Breast epithelium (tissue), 3 donors: Measurements from ENCODE around the gene ZNF423.

Source experiments
- POLR2A ChIP-seq: fragments of 450-650 bp; IDR thresholded peaks from one replicate; pipeline ENCODE4 v1.6.1; 2016; ENCODE audit warnings: antibody characterized with exemption, mild to moderate bottlenecking, moderate library complexity
- POLR2AphosphoS5 ChIP-seq, 3 donors: sonication (generic); formaldehyde crosslinking; IDR thresholded peaks; one replicate each; pipeline ENCODE4 v1.6.1; 2017; ENCODE audit warnings: antibody characterized with exemption in 3 of 3
- TF ChIP-seq, protein P1 (sequence below), 3 donors: fragments of 450-650 bp; IDR thresholded peaks; one replicate each; pipeline ENCODE4 v1.5.1; 2016 to 2017; ENCODE audit warnings: antibody characterized with exemption in 3 of 3, mild to moderate bottlenecking in 3 of 3, moderate library complexity in 3 of 3

DNA sequence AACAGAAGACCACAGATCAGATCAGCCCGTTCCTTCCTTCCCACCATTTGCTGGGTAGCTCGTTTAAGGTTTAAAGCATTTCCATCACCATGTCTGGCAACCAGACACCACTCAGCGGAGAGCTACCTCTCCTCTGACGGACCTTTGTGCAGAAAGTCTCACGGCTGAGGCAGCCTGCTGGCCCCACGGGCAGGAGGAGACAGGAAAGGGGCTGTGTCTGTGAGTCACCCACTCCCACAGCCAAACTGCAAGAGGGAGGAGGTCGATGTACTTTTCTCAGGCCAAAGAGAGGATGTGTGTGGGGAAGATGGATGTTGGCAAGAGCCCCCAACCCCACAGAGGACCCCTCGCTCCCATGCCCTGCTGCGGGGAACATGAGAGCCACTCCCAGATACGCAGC, 92.1 kb downstream of the ZNF423 start:
- TF ChIP-seq, protein P1, sequence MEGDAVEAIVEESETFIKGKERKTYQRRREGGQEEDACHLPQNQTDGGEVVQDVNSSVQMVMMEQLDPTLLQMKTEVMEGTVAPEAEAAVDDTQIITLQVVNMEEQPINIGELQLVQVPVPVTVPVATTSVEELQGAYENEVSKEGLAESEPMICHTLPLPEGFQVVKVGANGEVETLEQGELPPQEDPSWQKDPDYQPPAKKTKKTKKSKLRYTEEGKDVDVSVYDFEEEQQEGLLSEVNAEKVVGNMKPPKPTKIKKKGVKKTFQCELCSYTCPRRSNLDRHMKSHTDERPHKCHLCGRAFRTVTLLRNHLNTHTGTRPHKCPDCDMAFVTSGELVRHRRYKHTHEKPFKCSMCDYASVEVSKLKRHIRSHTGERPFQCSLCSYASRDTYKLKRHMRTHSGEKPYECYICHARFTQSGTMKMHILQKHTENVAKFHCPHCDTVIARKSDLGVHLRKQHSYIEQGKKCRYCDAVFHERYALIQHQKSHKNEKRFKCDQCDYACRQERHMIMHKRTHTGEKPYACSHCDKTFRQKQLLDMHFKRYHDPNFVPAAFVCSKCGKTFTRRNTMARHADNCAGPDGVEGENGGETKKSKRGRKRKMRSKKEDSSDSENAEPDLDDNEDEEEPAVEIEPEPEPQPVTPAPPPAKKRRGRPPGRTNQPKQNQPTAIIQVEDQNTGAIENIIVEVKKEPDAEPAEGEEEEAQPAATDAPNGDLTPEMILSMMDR (IDR thresholded peaks at IDR 0.05) = no peak
- no peak for TF ChIP-seq POLR2AphosphoS5 (IDR thresholded peaks at IDR 0.05)
- TF ChIP-seq POLR2A = no peak
